HepG2 (cell line): ENCODE data around the gene HTR1D. TPM values are rescaled to one million over a fixed set of nuclear protein-coding genes. Genes with fewer than 3 reads are reported as not detected.

Experiments
- ARNT ChIP-seq: fragments of 450-650 bp; IDR thresholded peaks from 2 replicates; pipeline ENCODE4 v1.6.1; 2017
- ATF1 ChIP-seq: IDR thresholded peaks from 2 replicates; pipeline ENCODE4 v1.6.1; 2016; ENCODE audit warnings: mild to moderate bottlenecking, control low read depth
- CAMTA2 ChIP-seq: sonication (generic); formaldehyde crosslinking; IDR thresholded peaks from 2 replicates; pipeline ENCODE4 v1.4.0; 2020; ENCODE audit warnings: mild to moderate bottlenecking, missing genetic modification reagents, borderline replicate concordance
- FOXP1 ChIP-seq, 2 experiments: fragments of 450-650 bp in 1 of 2; IDR thresholded peaks; 2 replicates each; pipeline ENCODE4 v1.6.1; 2017 to 2018; ENCODE audit warnings: antibody characterized with exemption in 1 of 2
- GRHL1 ChIP-seq: sonication (generic); formaldehyde crosslinking; conservative IDR thresholded peaks from 2 replicates; pipeline ENCODE4 v1.8.0; 2022; ENCODE audit warnings: missing genetic modification reagents
- HOXA3 ChIP-seq: sonication (generic); formaldehyde crosslinking; IDR thresholded peaks from 2 replicates; pipeline ENCODE4 v1.5.0; 2020; ENCODE audit warnings: missing genetic modification reagents
- KLF6 ChIP-seq: IDR thresholded peaks from 2 replicates; pipeline ENCODE4 v1.8.0; 2016; ENCODE audit warnings: missing biosample characterization, missing genetic modification reagents
- LRRFIP1 ChIP-seq: sonication (generic); formaldehyde crosslinking; conservative IDR thresholded peaks from 2 replicates; pipeline ENCODE4 v1.4.0; 2020; ENCODE audit warnings: missing genetic modification reagents
- MED1 ChIP-seq: sonication (generic); formaldehyde crosslinking; IDR thresholded peaks from 2 replicates; pipeline ENCODE4 v1.4.0; 2020; ENCODE audit warnings: missing genetic modification reagents
- MTF2 ChIP-seq: sonication (generic); formaldehyde crosslinking; IDR thresholded peaks from 2 replicates; pipeline ENCODE4 v1.5.0; 2020; ENCODE audit warnings: missing genetic modification reagents, borderline replicate concordance
- RELA ChIP-seq: sonication (generic); formaldehyde crosslinking; IDR thresholded peaks from 2 replicates; pipeline ENCODE4 v1.4.0; 2020; ENCODE audit warnings: missing genetic modification reagents
- REXO4 ChIP-seq: sonication (generic); formaldehyde crosslinking; IDR thresholded peaks from 2 replicates; pipeline ENCODE4 v1.8.0; 2022; ENCODE audit warnings: missing genetic modification reagents, mild to moderate bottlenecking, borderline replicate concordance
- TBX2 ChIP-seq: sonication (generic); formaldehyde crosslinking; IDR thresholded peaks from 2 replicates; pipeline ENCODE4 v1.5.0; 2020; ENCODE audit warnings: missing genetic modification reagents, mild to moderate bottlenecking, borderline replicate concordance
- ZBTB34 ChIP-seq: sonication (generic); formaldehyde crosslinking; IDR thresholded peaks from 2 replicates; pipeline ENCODE4 v1.8.0; 2022; ENCODE audit warnings: mild to moderate bottlenecking, missing genetic modification reagents
- ZBTB44 ChIP-seq: sonication (generic); formaldehyde crosslinking; IDR thresholded peaks from 2 replicates; pipeline ENCODE4 v1.4.0; 2020; ENCODE audit warnings: missing genetic modification reagents
- ZMYM4 ChIP-seq: sonication (generic); formaldehyde crosslinking; IDR thresholded peaks from 2 replicates; pipeline ENCODE4 v1.8.1; 2023; ENCODE audit warnings: mild to moderate bottlenecking, missing genetic modification reagents
- ZNF10 ChIP-seq: sonication (generic); formaldehyde crosslinking; IDR thresholded peaks from 2 replicates; pipeline ENCODE4 v1.4.0; 2020; ENCODE audit warnings: mild to moderate bottlenecking, low read depth, missing genetic modification reagents, borderline replicate concordance
- ZNF430 ChIP-seq: sonication (generic); formaldehyde crosslinking; IDR thresholded peaks from 2 replicates; pipeline ENCODE4 v1.9.0; 2021; ENCODE audit warnings: mild to moderate bottlenecking, missing genetic modification reagents
- ZNF513 ChIP-seq: sonication (generic); formaldehyde crosslinking; conservative IDR thresholded peaks from 2 replicates; pipeline ENCODE4 v1.5.0; 2020; ENCODE audit warnings: missing genetic modification reagents
- ZNF567 ChIP-seq: sonication (generic); formaldehyde crosslinking; IDR thresholded peaks from 2 replicates; pipeline ENCODE4 v1.8.1; 2023; ENCODE audit warnings: mild to moderate bottlenecking, missing genetic modification reagents, borderline replicate concordance
- polyA plus RNA-seq, 8 experiments: library from polyadenylated mRNA; depleted of rRNA in 3 of 8; stranded (reverse) in 7 of 8; unstranded in 1 of 8; fragments of >200 nt; fragmentation: Illumina TruSeq in 4 of 8; extraction: Trizol in 4 of 8; gene quantifications; 2 replicates each; pipeline versions ENCODE4 v1.2.1 to v1.2.3, GENCODE V29; 2011 to 2016; ENCODE audit warnings: low read depth in 4 of 8, missing spikeins in 1 of 8, mixed read lengths in 1 of 8; ENCODE audit not compliant: insufficient read depth in 1 of 8
- total RNA-seq, 5 experiments: library from RNA; depleted of rRNA; stranded (reverse); fragments of >200 nt; fragmentation: Illumina TruSeq; extraction: Trizol; gene quantifications; 2 replicates each; pipeline ENCODE4 v1.2.3, GENCODE V29; 2016; ENCODE audit warnings: low read depth in 1 of 5
- TF ChIP-seq, protein P1 (sequence below): sonication (generic); formaldehyde crosslinking; conservative IDR thresholded peaks from 2 replicates; pipeline ENCODE4 v1.4.0; 2020; ENCODE audit warnings: missing genetic modification reagents

The HTR1D gene
- total and polyA plus RNA-seq, 2 of the 13 experiments (the other 11 are each of a cell fraction or from before 2014, with no cell fraction given), result 0.04 to 0.07 TPM

DNA sequence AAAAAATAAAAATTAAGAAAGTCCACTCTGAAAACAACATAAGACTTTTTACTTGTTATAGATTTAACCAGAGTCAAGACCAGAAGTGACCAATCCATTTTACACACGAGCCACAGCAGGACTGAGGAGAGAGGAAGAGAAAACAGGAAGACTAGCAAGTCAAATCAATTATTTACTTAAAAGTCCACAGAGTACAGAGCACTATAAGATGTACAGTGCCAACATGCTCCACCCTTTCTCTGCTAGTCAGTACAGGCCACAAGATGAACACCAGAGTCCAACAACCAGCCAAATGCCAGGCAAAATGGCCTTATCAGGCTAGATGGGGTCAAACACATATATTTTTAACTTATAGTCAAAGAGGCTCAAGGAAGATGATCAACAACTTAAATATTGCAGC is 68.2 kb downstream of the HTR1D start (continued):
- TF ChIP-seq MED1 (peak; percentile 51), ATF1 (no peak), KLF6 (no peak), LRRFIP1 (CRISPR knock-in tag) (no peak), GRHL1 (CRISPR knock-in tag) (no peak), MTF2 (CRISPR knock-in tag) (no peak), ZNF513 (CRISPR knock-in tag) (no peak), ZBTB34 (CRISPR knock-in tag) (0 out of 2 replicates have a peak, but pooled peaks have one; percentile 44), REXO4 (CRISPR knock-in tag) (no peak), HOXA3 (CRISPR knock-in tag) (no peak; the same call in 1 of the 2 replicates), RELA (no peak), CAMTA2 (CRISPR knock-in tag) (no peak), ZMYM4 (peak; percentile 76), TBX2 (CRISPR knock-in tag) (peak; percentile 47; the same call in 1 of the 2 replicates), ZNF430 (CRISPR knock-in tag) (no peak), ARNT (no peak), FOXP1 (IDR thresholded peaks at IDR 0.05) (no peak), FOXP1 (CRISPR knock-in tag; IDR thresholded peaks at IDR 0.05) (peak; percentile 53; the same call in 1 of the 2 replicates), ZNF10 (CRISPR knock-in tag) (no peak), ZBTB44 (CRISPR knock-in tag) (no peak), ZNF567 (CRISPR knock-in tag) (no peak)
- TF ChIP-seq, protein P1, sequence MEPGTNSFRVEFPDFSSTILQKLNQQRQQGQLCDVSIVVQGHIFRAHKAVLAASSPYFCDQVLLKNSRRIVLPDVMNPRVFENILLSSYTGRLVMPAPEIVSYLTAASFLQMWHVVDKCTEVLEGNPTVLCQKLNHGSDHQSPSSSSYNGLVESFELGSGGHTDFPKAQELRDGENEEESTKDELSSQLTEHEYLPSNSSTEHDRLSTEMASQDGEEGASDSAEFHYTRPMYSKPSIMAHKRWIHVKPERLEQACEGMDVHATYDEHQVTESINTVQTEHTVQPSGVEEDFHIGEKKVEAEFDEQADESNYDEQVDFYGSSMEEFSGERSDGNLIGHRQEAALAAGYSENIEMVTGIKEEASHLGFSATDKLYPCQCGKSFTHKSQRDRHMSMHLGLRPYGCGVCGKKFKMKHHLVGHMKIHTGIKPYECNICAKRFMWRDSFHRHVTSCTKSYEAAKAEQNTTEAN (CRISPR knock-in tag), result no peak
